ENCODE results near the gene TGFB2.

Gene TGFB2

GRCh38 chr1:218425647-218426342 lies 80.7 kb downstream of the TGFB2 start:
- DNase-seq: no peak
- TF ChIP-seq GATA1 (IDR thresholded peaks at IDR 0.05; ENCODE audit: low read depth, low read length) (no peak), POLR2A (IDR thresholded peaks at IDR 0.05; ENCODE audit: low read length) (no peak)

GRCh38 chr1:218426343-218426657 lies 81.2 kb downstream of the TGFB2 start:
- DNase-seq: no peak
- TF ChIP-seq POLR2A (IDR thresholded peaks at IDR 0.05; ENCODE audit: low read length): no peak
- no peak for TF ChIP-seq GATA1 (IDR thresholded peaks at IDR 0.05; ENCODE audit: low read depth, low read length)

GRCh38 chr1:218429301-218429700 lies 84.2 kb downstream of the TGFB2 start:
- TF ChIP-seq POLR2A (IDR thresholded peaks at IDR 0.05; ENCODE audit: low read length): no peak
- TF ChIP-seq GATA1 (IDR thresholded peaks at IDR 0.05; ENCODE audit: low read depth, low read length): no peak
- no peak for DNase-seq

- TF ChIP-seq GATA1 (IDR thresholded peaks at IDR 0.05; ENCODE audit: low read depth, low read length) (no peak), POLR2A (IDR thresholded peaks at IDR 0.05; ENCODE audit: low read length) (no peak)
- DNase-seq: no peak
Measured at GRCh38 chr1:218430346-218430745, 85.2 kb downstream of the TGFB2 start.

GRCh38 chr1:218430822-218431221 lies 85.7 kb downstream of the TGFB2 start:
- DNase-seq: no peak
- TF ChIP-seq POLR2A (IDR thresholded peaks at IDR 0.05; ENCODE audit: low read length) (no peak), GATA1 (IDR thresholded peaks at IDR 0.05; ENCODE audit: low read depth, low read length) (no peak)

GRCh38 chr1:218431476-218431875 lies 86.3 kb downstream of the TGFB2 start:
- DNase-seq: no peak
- TF ChIP-seq POLR2A (IDR thresholded peaks at IDR 0.05; ENCODE audit: low read length) (no peak), GATA1 (IDR thresholded peaks at IDR 0.05; ENCODE audit: low read depth, low read length) (no peak)

- no peak for DNase-seq
- TF ChIP-seq GATA1 (IDR thresholded peaks at IDR 0.05; ENCODE audit: low read depth, low read length) (no peak), POLR2A (IDR thresholded peaks at IDR 0.05; ENCODE audit: low read length) (no peak)
Measured at GRCh38 chr1:218433744-218434143, 88.6 kb downstream of the TGFB2 start.

- TF ChIP-seq POLR2A (IDR thresholded peaks at IDR 0.05; ENCODE audit: low read length): no peak
- no peak for TF ChIP-seq GATA1 (IDR thresholded peaks at IDR 0.05; ENCODE audit: low read depth, low read length)
- no peak for DNase-seq
Measured at GRCh38 chr1:218435528-218435927, 90.4 kb downstream of the TGFB2 start.

- no peak for DNase-seq
- no peak for TF ChIP-seq GATA1 (IDR thresholded peaks at IDR 0.05; ENCODE audit: low read depth, low read length)
- no peak for TF ChIP-seq POLR2A (IDR thresholded peaks at IDR 0.05; ENCODE audit: low read length)
Measured at GRCh38 chr1:218436346-218436745, 91.2 kb downstream of the TGFB2 start.

GRCh38 chr1:218436997-218437396 lies 91.9 kb downstream of the TGFB2 start:
- TF ChIP-seq POLR2A (IDR thresholded peaks at IDR 0.05; ENCODE audit: low read length) (no peak), GATA1 (IDR thresholded peaks at IDR 0.05; ENCODE audit: low read depth, low read length) (no peak)
- DNase-seq: no peak

- DNase-seq: no peak
Measured at GRCh38 chr1:218439541-218440295, 94.6 kb downstream of the TGFB2 start.

GRCh38 chr1:218443255-218443654 lies 98.1 kb downstream of the TGFB2 start:
- no peak for TF ChIP-seq POLR2A (IDR thresholded peaks at IDR 0.05; ENCODE audit: low read length)
- no peak for TF ChIP-seq GATA1 (IDR thresholded peaks at IDR 0.05; ENCODE audit: low read depth, low read length)
- no peak for DNase-seq

More at GRCh38 chr1:218439541-218440295, 94.6 kb downstream of the TGFB2 start:
- TF ChIP-seq POLR2A (IDR thresholded peaks at IDR 0.05; ENCODE audit: low read length) (no peak), GATA1 (IDR thresholded peaks at IDR 0.05; ENCODE audit: low read depth, low read length) (no peak)

GRCh38 chr1:218444173-218444572 lies 99.0 kb downstream of the TGFB2 start:
- TF ChIP-seq GATA1 (IDR thresholded peaks at IDR 0.05; ENCODE audit: low read depth, low read length) (no peak), POLR2A (IDR thresholded peaks at IDR 0.05; ENCODE audit: low read length) (no peak)
- no peak for DNase-seq

GRCh38 chr1:218444588-218444987 lies 99.5 kb downstream of the TGFB2 start:
- DNase-seq: no peak
- TF ChIP-seq GATA1 (IDR thresholded peaks at IDR 0.05; ENCODE audit: low read depth, low read length) (no peak), POLR2A (IDR thresholded peaks at IDR 0.05; ENCODE audit: low read length) (no peak)

All from erythroblast (primary cell).